ENCODE data around the gene RACK1.

RACK1 gene

DNA sequence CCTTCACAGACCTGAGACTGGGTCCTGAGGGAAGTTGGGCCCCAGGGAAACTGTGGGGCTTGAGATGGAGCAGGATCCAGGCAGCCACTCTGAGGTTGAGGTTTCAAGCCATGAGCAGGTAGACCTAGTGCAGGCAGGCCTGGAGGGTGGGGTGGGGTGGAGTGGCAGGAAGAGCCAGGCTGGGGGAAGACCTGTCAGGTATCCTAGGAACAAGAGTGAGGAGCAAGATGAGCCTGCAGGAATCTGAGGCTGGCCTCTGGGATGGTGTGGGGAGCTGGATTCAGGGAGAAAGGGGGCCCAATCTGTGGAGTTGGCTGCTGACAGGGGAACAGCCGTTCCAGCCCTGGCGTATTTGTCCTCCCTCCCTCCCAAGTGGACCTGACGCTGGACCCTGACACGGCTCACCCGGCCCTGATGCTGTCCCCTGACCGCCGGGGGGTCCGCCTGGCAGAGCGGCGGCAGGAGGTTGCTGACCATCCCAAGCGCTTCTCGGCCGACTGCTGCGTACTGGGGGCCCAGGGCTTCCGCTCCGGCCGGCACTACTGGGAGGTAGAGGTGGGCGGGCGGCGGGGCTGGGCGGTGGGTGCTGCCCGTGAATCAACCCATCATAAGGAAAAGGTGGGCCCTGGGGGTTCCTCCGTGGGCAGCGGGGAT lies 9.8 kb downstream of the RACK1 start:
- no peak for DNase-seq (ENCODE audit: low read depth in 2 of 2)

DNA sequence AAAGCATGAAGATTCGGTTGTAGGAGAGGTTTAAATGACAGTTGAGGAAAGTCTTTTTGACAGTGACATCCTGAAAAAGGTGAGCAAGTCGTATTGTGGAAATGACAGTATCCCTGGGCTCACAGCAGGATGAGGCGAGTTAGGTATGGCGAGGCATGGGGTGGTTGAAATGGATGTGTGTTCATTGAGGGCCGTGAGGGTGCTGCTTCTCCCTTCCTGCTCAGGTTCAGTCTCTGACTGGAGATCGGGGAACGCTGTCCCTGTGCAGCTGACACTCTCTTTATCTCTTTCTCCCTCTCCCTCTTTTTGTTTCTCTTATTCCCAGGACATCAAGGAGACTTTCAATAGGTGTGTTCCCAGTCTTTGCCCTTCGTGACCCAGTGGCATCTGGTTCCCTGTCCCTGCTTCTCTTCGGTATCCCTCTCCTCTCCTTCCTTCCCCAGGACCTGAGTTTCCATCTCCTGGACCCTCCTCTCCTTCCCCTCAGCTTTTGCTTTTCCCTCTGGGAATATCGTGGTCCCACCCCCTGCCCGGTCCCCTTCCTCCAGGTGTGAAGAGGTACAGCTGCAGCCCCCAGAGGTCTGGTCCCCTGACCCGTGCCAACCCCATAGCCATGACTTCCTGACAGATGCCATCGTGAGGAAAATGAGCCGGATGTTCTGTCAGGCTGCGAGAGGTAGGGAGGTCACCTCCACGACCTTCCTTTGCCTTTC lies 10.5 kb downstream of the RACK1 start:
- DNase-seq (ENCODE audit: low read depth in 2 of 2), result no peak

DNA sequence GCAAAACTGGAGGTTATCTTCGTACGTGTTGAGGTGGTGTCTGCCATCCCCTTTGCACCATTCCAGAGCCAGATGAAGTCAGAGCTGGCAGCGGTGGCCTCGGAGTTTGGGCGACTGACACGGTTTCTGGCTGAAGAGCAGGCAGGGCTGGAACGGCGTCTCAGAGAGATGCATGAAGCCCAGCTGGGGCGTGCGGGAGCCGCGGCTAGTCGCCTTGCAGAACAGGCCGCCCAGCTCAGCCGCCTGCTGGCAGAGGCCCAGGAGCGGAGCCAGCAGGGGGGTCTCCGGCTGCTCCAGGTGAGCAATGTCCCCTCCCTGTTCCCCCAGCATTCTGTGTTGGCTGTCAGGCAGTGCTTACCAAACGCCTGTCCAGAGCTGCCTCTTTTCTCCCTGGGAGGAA lies 11.1 kb downstream of the RACK1 start:
- DNase-seq (ENCODE audit: low read depth in 2 of 2), result no peak

DNA sequence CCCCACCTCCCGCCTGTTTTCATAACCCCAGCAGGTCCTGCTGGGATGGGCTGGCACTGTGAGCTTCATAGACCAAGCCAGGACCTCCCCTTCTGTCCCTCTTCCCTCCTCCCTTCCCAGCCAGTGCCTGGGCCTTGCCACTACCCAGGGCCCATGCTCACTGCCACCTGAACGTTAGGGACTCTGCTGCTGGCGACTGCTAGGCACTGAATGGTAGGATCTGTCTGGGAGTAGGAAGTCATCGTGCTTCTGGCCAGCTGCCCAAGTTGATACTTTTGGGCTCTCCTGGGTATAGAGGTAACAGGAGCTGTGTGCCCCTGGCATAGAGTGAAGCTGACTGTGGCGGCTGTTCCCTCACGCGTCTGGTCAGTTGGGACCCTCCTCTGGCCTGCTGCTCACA lies 12.3 kb downstream of the RACK1 start:
- no peak for DNase-seq (ENCODE audit: low read depth in 2 of 2)

DNA sequence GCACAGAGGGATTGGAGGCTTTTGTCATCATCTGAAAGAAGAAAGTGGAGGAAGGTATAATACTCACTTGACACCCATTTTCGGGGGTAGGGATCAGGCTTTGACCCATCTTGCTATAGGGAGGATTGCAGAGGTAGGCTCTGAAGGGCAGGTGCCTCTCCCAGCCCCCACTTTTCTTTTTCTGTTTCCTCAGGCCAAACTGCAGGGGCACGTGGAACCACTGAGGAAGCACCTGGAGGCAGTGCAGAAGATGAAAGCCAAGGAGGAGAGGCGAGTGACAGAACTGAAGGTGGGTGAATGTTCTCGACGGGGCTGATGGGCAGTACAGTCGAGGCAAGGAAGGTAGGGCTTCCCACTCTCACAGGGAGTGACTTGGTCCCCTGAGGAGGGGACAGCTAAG lies 13.2 kb downstream of the RACK1 start:
- DNase-seq (ENCODE audit: low read depth in 2 of 2), result no peak

DNA sequence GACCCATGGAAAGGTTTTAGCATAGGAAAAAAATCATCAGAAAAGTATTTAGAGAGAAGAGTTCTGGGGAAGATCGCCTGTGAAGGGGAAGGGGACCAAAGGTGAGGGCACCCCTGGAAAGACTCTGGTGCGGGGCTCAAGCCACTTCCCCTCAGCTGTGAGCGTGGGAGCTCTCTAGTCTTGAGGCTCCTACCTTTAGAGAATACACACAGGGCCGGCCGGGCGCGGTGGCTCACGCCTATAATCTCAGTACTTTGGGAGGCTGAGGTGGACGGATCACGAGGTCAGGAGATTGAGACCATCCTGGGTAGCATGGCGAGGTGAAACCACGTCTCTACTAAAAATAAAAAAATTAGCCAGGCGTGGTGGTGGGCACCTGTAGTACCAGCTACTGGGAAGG lies 13.7 kb downstream of the RACK1 start:
- DNase-seq (ENCODE audit: low read depth in 2 of 2), result no peak

DNA sequence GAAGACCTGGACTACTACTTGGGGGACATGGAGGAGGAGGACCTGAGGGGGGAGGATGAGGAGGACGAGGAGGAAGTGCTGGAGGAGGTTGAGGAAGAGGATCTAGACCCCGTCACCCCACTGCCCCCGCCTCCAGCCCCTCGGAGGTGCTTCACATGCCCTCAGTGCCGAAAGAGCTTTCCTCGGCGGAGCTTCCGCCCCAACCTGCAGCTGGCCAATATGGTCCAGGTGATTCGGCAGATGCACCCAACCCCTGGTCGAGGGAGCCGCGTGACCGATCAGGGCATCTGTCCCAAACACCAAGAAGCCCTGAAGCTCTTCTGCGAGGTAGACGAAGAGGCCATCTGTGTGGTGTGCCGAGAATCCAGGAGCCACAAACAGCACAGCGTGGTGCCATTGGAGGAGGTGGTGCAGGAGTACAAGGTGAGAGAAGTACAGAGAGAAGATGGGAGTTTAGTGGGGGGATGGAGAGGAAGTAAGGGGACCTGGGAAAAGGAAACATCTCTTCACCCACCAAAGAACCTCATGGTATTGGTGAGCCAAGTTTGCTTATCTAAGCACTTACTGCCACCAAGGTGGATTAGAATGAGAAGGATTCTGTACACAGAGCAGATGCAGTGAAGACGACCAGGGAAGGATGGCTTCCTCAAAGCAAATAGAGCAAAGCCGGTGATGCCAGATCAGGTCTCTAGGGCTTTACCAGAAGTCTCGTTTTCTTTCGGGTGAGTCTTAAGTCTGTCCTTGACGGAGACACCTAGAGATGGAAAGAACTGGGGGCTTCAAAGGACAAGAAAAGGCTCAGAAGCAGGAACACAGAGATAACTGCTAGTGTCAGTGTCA lies 19.1 kb downstream of the RACK1 start:
- no peak for DNase-seq (ENCODE audit: low read depth in 2 of 2)

DNA sequence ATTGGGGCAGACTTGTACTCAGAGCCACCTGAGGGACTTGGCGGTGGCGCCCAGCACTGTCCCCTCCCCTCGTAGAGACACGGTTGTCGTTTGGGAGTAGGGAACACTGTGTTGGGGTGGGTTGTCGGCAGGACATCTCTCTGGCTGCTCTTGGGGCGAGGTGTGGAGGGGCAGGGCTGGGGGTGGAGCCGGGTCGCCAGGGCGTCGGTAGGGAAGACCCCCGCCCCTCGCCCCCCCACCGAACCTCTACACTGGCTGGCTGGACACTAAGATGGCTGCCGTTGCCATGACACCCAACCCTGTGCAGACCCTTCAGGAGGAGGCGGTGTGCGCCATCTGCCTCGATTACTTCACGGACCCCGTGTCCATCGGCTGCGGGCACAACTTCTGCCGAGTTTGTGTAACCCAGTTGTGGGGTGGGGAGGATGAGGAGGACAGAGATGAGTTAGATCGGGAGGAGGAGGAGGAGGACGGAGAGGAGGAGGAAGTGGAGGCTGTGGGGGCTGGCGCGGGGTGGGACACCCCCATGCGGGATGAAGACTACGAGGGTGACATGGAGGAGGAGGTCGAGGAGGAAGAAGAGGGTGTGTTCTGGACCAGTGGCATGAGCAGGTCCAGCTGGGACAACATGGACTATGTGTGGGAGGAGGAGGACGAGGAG lies 19.8 kb downstream of the RACK1 start:
- DNase-seq (ENCODE audit: low read depth in 2 of 2), result no peak

DNA sequence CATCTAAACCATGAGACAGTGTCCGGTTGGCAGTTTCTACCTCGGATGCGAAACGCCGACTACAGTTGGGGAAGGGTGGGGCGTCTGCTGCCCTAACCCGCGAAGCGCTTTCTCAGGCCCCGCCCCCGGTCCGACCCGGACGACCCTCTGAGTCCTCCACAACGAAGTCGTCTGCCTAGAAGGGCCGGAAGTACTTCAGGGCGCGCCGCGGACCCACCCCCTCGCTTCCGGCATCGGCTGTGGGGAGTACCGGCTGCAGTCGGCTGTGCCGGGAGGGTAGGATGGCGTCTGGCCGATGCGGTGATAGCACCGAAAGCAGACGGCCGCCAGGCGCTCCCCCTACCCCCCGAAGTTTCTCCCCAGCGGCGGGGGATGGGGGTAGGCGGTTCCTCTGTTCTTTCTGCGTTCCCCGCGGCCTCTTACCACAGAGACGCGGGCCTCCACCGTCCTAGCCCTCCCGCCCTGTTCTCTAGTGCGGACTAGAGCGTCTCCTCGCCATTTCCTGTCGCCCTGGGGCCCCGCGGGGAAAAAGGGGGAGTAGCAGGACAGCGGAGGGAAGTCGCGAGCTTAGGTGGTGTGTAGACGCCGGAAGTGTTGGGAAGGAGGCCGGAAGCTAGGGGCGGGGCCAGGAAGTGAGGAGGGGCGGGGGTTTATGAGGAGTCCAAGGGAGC lies 20.5 kb downstream of the RACK1 start, which contains the start of gene TRIM41:
Gene TRIM41, plus strand, starts transcription at position 224 of the 671 bp plus-strand sequence. CDS start 719 bp downstream, outside the sequence.
- DNase-seq (ENCODE audit: low read depth in 2 of 2), result peak; percentile 96 to 97

DNA sequence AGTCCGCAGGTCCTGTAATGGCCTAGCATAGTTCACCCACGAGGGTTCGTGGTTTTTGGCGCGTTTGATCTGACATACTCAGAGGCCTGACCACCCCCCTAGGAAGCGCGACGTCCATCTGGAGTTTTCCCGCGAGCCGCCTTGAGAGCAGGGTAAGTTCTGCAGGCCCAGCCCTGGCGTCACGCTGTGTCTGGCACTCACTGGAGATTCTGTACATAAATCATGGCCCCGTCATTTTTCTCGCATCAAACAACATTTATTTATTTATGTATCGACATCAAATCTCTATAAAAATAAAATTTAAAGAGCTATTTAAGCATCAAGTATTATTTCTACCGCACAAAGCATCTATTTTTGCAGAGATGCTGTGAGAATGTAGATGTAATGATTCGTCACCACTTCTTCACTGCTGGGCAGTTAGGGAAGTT lies 21.1 kb downstream of the RACK1 start:
- DNase-seq (ENCODE audit: low read depth in 2 of 2), result no peak

DNA sequence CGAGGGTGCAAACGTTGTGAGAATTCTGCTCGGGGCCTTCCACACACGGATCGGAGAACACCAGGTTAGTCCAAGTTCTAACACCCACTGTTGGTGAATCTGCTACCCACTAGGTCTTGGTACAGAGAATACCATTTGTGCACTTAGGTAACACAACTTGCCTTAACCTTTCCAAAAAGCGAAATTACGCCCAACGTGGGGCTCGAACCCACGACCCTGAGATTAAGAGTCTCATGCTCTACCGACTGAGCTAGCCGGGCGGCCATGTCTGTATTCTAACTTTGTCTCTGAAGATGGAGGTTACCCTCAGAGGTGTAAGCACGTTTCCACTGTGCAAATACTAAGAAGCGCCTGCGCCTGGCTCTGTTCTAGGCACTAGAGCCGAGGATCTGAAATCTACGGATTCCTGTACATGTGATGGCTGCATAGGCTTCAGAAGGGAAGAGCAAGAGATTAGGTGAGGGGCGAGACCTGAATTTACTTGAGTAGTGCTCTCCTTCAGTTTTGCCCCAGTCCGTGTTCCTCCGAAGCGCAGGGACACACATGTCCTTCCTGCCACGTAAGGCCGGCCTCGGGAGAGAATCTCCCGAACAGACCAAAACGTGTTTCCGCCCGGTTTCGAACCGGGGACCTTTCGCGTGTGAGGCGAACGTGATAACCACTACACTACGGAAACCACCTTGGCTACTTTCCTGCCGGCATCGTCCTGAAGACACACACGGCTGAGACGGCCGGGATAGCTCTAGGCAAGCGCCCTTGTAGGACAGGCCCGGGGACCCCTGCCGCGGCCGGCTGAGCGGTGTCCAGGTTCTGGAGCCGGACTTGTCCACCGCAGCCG lies 21.7 kb downstream of the RACK1 start:
- peak; percentile 87 to 99 for DNase-seq (ENCODE audit: low read depth in 2 of 2)

DNA sequence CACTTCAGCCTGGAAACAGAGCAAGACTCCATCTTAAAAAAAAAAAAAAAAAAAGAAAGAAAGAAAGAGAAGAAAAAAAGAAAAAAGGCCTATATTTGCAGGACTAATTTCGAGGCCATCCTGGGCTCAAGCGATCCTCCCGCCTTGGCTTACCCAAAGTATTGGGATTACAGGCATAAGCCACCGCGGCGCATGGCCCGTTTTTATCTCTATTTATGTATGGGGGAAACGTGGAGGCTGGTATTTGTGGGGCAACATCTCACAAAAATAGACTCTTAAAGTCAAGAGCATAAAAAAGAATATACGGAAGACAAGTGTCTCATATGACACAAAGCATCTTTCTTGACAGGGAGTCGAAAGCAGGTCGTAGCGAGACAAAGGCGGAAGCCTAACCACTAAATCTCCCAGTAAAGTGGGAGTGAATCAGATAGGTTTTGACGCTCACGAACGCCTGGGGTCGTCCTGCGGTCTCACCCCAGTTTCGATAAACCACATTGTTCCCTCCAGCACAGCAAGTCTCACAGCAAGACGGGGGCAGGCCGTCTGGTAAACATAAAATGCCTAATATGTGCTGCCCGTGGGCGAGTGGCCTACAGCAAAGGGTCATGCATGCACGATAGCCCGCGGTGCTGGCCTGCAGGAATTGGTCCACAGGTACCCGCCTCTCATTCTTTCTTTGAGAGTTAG lies 22.5 kb downstream of the RACK1 start:
- DNase-seq (ENCODE audit: low read depth in 2 of 2), result no peak

DNA sequence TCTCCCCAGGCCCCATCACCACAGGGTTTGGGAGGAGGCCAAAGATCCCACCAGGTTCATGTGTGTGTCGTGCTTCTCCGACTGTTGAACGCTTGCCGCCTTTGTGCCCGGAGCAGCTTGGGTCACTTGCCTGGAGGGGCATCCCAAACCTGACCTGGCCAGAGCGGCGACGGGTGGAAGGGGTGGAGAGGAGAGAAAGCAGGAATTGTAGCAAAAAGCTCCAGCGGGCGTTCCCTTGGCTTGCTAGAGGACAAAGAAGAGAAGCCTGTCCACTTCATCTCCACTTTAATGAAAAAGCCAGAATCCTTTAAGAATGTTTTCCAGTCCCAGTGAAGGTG lies 23.6 kb downstream of the RACK1 start:
- DNase-seq (ENCODE audit: low read depth in 2 of 2), result no peak

DNA sequence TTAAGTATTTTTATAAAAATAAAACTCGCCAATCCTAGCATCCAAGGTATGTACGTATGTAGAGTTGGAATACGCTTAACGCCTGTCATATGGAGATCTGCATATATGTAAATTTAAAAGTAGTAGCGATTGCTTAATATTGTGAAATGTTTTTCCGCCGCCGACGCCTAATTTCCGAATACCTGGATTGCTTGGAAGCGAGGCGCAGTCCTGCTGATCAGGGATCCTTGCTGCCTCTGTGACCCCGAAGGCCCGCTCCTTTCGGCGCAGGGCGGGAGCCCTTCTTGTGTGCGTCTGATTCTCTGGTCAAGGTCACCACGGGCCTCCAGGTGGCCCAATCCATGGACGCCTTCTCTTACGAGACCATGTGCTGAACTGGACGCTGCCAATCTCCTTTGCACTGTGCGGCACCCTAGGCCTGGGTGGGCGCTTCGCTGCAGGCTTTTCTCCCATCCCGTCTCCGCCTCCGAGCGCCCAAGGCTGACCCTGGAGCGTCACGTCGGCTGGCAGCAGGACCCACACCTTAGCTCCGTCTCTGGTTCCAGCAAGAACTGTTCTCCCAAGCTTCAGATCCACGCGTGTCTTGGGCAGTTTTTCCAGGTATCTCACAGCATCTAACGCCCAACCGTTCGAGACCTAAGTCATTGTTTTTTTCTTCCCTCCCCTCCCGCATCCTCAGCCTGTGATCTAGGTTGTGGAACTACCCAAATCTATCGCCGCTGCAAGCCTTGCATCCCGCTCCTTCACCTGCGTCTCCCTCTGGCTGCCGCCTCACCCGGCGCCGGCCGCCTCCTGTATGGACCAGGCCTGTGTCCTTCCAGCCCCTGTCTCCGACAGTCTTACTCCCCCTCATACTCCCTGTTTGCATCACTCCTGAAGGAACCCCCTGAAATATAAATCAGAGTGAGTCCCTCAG lies 24.2 kb downstream of the RACK1 start:
- no peak for DNase-seq (ENCODE audit: low read depth in 2 of 2)

DNA sequence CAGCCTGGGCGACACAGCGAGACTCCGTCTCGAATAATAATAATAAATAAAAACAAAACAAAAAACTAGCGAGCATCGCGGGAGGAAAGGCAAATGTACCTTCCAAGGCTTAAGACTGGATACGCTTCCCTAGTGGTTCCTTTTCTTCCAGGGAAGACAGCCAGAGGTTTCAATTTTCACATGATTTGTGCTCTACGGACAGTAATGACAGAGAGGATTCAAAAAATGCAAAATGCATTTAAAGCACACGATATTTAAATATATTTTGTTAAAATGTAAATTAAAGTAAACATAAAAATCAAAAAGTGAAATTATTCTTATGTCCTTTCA lies 24.9 kb downstream of the RACK1 start:
- no peak for DNase-seq (ENCODE audit: low read depth in 2 of 2)

DNA sequence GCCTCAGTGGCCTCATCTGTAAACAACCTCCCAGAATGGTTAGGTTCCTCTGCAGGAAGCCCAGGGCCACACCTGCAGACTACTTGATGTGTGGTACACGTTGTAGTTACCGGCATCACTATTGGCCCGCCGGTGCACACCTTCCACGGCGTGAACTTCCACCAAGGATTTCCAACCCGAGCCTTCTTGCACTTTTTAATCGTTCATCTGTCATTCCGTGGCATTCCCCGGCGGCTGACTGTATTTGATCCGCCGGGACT lies 26.0 kb downstream of the RACK1 start:
- no peak for DNase-seq (ENCODE audit: low read depth in 2 of 2)

DNA sequence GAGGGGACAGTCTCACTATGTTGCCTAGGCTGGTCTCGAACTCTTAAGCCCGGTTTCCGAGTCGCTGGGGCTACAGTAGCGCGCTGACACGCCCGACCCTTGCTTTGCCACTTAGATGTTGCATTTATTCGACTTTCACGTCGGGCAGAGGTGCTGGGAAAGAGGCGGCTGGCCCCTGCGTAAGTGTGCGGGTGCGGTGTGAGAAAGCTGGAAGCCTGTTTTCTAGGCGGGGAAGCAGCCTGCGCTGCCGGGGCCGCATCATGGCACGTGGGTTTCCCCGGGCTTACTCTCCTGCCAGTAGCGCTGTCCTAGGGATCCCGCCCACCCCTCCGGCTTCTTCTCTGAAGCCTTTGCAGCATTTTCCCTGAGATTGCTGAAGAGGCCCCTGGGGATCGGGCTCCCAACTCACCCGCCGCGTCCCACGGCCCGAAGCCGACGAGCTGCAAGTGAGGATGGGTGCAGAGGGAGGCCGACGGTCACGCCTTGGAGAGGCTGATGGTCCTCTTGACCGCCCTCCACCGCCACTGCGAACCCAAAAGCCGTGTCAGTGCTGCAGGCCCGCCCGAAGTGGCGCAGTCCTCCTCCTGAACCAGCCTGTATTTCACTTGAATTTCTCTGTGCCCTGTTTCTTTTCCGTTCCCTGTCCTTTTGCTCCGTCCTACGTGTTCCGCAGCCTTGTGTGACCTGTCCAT lies 26.4 kb downstream of the RACK1 start:
- DNase-seq (ENCODE audit: low read depth in 2 of 2), result peak in 1 of 2 donors; percentile 56

DNA sequence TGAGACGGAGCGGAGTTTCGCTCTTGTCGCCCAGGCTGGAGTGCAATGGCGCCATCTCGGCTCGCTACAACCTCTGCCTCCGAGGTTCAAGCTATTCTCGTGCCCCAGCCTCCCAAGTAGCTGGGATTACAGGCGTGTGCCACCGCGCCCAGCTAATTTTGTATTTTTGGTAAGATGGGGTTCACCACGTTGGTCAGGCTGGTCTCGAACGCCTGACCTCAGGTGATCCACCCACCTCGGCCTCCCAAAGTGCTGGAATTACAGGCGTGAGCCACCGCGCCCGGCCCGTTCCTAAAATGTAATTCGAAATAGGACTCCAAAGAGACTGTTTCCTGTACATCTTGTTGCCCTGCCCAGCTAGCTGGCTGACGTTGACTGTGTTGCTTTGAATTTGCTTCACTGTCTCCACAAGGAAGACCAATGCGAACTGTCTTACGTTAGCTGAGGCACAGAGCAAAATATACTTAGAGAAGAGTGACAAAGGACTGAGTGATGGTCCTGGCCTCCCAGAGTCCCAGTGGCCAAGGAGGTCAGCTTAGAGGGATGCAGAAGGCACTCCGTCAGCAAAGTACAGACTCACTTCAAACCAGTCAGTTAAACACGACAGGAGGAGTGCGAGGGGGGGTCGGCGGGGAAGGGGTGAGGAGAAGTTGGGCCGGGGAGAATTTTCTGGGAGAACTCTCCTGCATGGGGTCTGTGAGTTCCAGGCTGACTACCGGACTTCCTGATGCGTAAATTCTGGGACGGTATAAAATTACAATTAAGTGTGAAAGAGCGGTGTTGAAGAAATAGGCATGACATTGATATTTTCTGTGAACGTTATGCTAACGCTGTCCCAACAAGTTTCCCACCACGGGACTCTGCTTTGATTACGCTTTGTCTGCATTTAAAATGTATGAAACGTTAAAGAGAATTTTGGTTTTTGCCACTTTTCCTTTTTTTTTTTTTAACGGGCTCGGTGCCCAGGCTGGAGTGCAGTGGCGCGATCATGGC lies 27.4 kb downstream of the RACK1 start:
- DNase-seq (ENCODE audit: low read depth in 2 of 2), result no peak
